Prostate gland (tissue), 2 donors: ENCODE measurements around the gene DAGLA.
A peak's percentile ranks its signal among the peaks of the same experiment; 100 is the strongest.

Experiments
- POLR2AphosphoS5 ChIP-seq: sonication (generic); formaldehyde crosslinking; IDR thresholded peaks from one replicate; pipeline ENCODE4 v1.6.1; 2017; ENCODE audit warnings: antibody characterized with exemption
- TF ChIP-seq, protein P1 (sequence below), 4 experiments: fragments of 200-600 bp in 2 of 4; fragments of 450-650 bp in 2 of 4; sonication (generic) in 2 of 4; IDR thresholded peaks; 1 replicate in 3 of 4; 2 replicates in 1 of 4; pipeline ENCODE4 v1.5.1; 2016 to 2019; ENCODE audit warnings: antibody characterized with exemption in 4 of 4, mild to moderate bottlenecking in 2 of 4, moderate library complexity in 2 of 4

DNA sequence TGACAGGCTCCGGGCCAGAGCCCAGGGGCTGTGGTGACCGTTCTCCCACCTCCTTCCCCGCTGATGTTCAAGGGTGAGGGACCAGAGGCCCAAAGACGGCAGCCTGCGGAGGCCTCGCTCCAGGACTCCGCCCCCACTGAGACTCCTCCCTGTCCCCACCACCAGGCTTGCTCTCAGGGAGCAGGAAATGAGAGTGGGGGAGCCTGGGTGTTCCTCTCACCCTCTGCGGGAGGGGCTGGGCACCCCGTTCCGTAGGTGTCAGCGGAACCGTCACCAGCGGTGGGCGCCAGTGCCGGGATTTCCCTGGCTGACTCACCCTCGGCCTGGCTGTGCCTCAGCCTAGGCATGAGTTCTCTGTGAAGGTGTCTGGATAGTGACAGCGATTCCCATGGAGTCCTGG, 15.7 kb downstream of the DAGLA start:
- TF ChIP-seq, protein P1, sequence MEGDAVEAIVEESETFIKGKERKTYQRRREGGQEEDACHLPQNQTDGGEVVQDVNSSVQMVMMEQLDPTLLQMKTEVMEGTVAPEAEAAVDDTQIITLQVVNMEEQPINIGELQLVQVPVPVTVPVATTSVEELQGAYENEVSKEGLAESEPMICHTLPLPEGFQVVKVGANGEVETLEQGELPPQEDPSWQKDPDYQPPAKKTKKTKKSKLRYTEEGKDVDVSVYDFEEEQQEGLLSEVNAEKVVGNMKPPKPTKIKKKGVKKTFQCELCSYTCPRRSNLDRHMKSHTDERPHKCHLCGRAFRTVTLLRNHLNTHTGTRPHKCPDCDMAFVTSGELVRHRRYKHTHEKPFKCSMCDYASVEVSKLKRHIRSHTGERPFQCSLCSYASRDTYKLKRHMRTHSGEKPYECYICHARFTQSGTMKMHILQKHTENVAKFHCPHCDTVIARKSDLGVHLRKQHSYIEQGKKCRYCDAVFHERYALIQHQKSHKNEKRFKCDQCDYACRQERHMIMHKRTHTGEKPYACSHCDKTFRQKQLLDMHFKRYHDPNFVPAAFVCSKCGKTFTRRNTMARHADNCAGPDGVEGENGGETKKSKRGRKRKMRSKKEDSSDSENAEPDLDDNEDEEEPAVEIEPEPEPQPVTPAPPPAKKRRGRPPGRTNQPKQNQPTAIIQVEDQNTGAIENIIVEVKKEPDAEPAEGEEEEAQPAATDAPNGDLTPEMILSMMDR (IDR thresholded peaks at IDR 0.05) = peak in 2 of 4 experiments; percentile 41 to 54
- TF ChIP-seq POLR2AphosphoS5 = peak; percentile 84
